SK-N-SH (cell line): ENCODE data around the gene ZNF516. TPM values are rescaled to one million over a fixed set of nuclear protein-coding genes. Genes with fewer than 3 reads are reported as not detected.

Experiments
- CTCF ChIA-PET: fragments of 300-600, 350-600 bp; formaldehyde crosslinking; extraction: SDS; loops from one replicate; lab custom pipeline; 2021; lab: Yijun Ruan, JAX
- POLR2A ChIA-PET: fragments of 350-600 bp; sonication (Branson Sonifier 250); formaldehyde crosslinking; extraction: SDS; loops from one replicate; lab custom pipeline; 2020; ENCODE audit warnings: antibody characterized with exemption, inconsistent platforms; lab: Yijun Ruan, JAX
- DNase-seq: peaks from one replicate; pipeline ENCODE4 v3.0.0; 2012
- H2AFZ ChIP-seq: fragments of 200-600 bp; sonication (generic); 2 replicates; pipeline ENCODE4 v1.8.1; 2016; ENCODE audit warnings: antibody characterized with exemption, mild to moderate bottlenecking, low read depth
- H3F3A ChIP-seq: fragments of 200-600 bp; sonication (generic); replicated peaks from 2 replicates; pipeline ENCODE3; 2016; ENCODE audit warnings: antibody characterized with exemption, mild to moderate bottlenecking; ENCODE audit not compliant: insufficient read depth
- H3K27ac ChIP-seq, 2 experiments: fragments of 200-500 bp in 1 of 2; fragments of 200-600 bp in 1 of 2; sonication (Bioruptor generic) in 1 of 2; sonication (generic), shearing (Covaris generic) in 1 of 2; 2 replicates each; pipeline versions ENCODE4 v1.5.1 to v1.6.1; 2014 to 2016; ENCODE audit warnings: low read depth in 2 of 2, inconsistent platforms in 1 of 2, low read length in 1 of 2, mild to moderate bottlenecking in 1 of 2, mixed read lengths in 1 of 2
- H3K27me3 ChIP-seq: fragments of 200-600 bp; sonication (generic), shearing (Covaris generic); 2 replicates; pipeline ENCODE4 v1.6.1; 2016; ENCODE audit warnings: mixed run types; ENCODE audit not compliant: insufficient read depth
- H3K36me3 ChIP-seq, 2 experiments: fragments of 200-500 bp in 1 of 2; fragments of 200-600 bp in 1 of 2; sonication (Bioruptor generic) in 1 of 2; sonication (generic) in 1 of 2; replicated peaks in 1 of 2; 2 replicates each; pipeline versions ENCODE3 to v1.5.1; 2014 to 2016; ENCODE audit warnings: low read length in 1 of 2, mild to moderate bottlenecking in 1 of 2; ENCODE audit not compliant: insufficient read depth in 2 of 2, control insufficient read depth in 1 of 2
- H3K4me1 ChIP-seq, 2 experiments: fragments of 200-500 bp in 1 of 2; fragments of 200-600 bp in 1 of 2; sonication (Bioruptor generic) in 1 of 2; sonication (generic), shearing (Covaris generic) in 1 of 2; 2 replicates each; pipeline versions ENCODE4 v1.5.1 to v1.6.1; 2014 to 2016; ENCODE audit warnings: low read depth in 1 of 2, low read length in 1 of 2, mixed run types in 1 of 2; ENCODE audit not compliant: insufficient read depth in 2 of 2, control insufficient read depth in 1 of 2
- H3K4me2 ChIP-seq: fragments of 200-600 bp; sonication (generic), shearing (Covaris generic); 2 replicates; pipeline ENCODE4 v1.6.1; 2017; ENCODE audit warnings: mixed run types
- H3K4me3 ChIP-seq, 2 experiments: fragments of 200-500 bp in 1 of 2; fragments of 200-600 bp in 1 of 2; sonication (Bioruptor generic) in 1 of 2; sonication (generic), shearing (Covaris generic) in 1 of 2; 2 replicates each; pipeline versions ENCODE4 v1.5.1 to v1.8.1; 2014 to 2016; ENCODE audit warnings: low read depth in 2 of 2, inconsistent platforms in 1 of 2, low read length in 1 of 2, mild to moderate bottlenecking in 1 of 2, mixed read lengths in 1 of 2, moderate library complexity in 1 of 2
- H3K79me2 ChIP-seq: fragments of 200-600 bp; sonication (generic); 2 replicates; pipeline ENCODE4 v1.8.1; 2017; ENCODE audit warnings: mild to moderate bottlenecking; ENCODE audit not compliant: insufficient read depth
- H3K9ac ChIP-seq: fragments of 200-600 bp; sonication (generic); 2 replicates; pipeline ENCODE4 v1.6.1; 2017; ENCODE audit warnings: mixed run types
- H3K9me2 ChIP-seq: fragments of 200-600 bp; sonication (generic); 2 replicates; pipeline ENCODE4 v1.6.1; 2017; ENCODE audit warnings: mixed run types
- H3K9me3 ChIP-seq: fragments of 200-600 bp; sonication (generic); 2 replicates; pipeline ENCODE4 v1.6.1; 2017; ENCODE audit warnings: mixed run types, mild to moderate bottlenecking, moderate library complexity
- H4K20me1 ChIP-seq: fragments of 200-600 bp; sonication (generic); 2 replicates; pipeline ENCODE4 v1.6.1; 2017; ENCODE audit warnings: mild to moderate bottlenecking, mixed run types; ENCODE audit not compliant: insufficient read depth
- FOXJ3 ChIP-seq: sonication (generic); formaldehyde crosslinking; IDR thresholded peaks from 2 replicates; pipeline ENCODE4 v1.5.1; 2020; ENCODE audit warnings: mild to moderate bottlenecking, missing genetic modification reagents
- GABPA ChIP-seq: IDR thresholded peaks from 2 replicates; pipeline ENCODE4 v1.4.0; 2012; ENCODE audit warnings: low read depth, mild to moderate bottlenecking
- MAX ChIP-seq: IDR thresholded peaks from 2 replicates; pipeline ENCODE4 v1.4.0; 2012; ENCODE audit warnings: low read depth
- RAD21 ChIP-seq: IDR thresholded peaks from 2 replicates; pipeline ENCODE4 v1.6.1; 2012; ENCODE audit warnings: mild to moderate bottlenecking, low read length
- RCOR1 ChIP-seq: fragments of 150-350 bp; IDR thresholded peaks from 2 replicates; pipeline ENCODE4 v1.6.1; 2017; ENCODE audit warnings: antibody characterized with exemption, low read length
- RXRA ChIP-seq: IDR thresholded peaks from 2 replicates; pipeline ENCODE4 v1.4.0; 2012; ENCODE audit warnings: low read depth, mild to moderate bottlenecking, borderline replicate concordance
- SMC3 ChIP-seq: IDR thresholded peaks from 2 replicates; pipeline ENCODE4 v1.6.1; 2012; ENCODE audit warnings: low read depth, low read length, improper control_type of control experiment
- TAF1 ChIP-seq: IDR thresholded peaks from 2 replicates; pipeline ENCODE4 v1.6.1; 2012; ENCODE audit warnings: low read depth, mild to moderate bottlenecking, low read length, moderate library complexity, borderline replicate concordance
- WGBS: methylation state at CpG from one replicate; pipeline ENCODE4 v1.1.6; 2017; ENCODE audit warnings: low lambda C conversion rate; 5-methylcytosine and 5-hydroxymethylcytosine counted together
- polyA plus RNA-seq, 3 experiments: library from polyadenylated mRNA; depleted of rRNA; stranded (reverse); fragments of >200 nt; gene quantifications; 2 replicates each; pipeline ENCODE4 v1.2.3, GENCODE V29; 2012
- TF ChIP-seq, protein P1 (sequence below): IDR thresholded peaks from 2 replicates; pipeline ENCODE4 v1.4.0; 2012; ENCODE audit warnings: low read depth, borderline replicate concordance

The ZNF516 gene
- polyA plus RNA-seq, 1 of the 3 experiments (the other 2 are of a cell fraction), result 4.4 TPM

GRCh38 chr18:76496194-76496890 is 1.3 kb upstream of the ZNF516 start:
- H2AFZ ChIP-seq, result no peak overlapping the region
- no peaks in the 10 kb centered on the region for H3K79me2 ChIP-seq
- TF ChIP-seq SMC3 (no peak), RXRA (no peak), MAX (no peak), RCOR1 (no peak), FOXJ3 (no peak), GABPA (no peak), RAD21 (no peak)
- TF ChIP-seq, protein P1, sequence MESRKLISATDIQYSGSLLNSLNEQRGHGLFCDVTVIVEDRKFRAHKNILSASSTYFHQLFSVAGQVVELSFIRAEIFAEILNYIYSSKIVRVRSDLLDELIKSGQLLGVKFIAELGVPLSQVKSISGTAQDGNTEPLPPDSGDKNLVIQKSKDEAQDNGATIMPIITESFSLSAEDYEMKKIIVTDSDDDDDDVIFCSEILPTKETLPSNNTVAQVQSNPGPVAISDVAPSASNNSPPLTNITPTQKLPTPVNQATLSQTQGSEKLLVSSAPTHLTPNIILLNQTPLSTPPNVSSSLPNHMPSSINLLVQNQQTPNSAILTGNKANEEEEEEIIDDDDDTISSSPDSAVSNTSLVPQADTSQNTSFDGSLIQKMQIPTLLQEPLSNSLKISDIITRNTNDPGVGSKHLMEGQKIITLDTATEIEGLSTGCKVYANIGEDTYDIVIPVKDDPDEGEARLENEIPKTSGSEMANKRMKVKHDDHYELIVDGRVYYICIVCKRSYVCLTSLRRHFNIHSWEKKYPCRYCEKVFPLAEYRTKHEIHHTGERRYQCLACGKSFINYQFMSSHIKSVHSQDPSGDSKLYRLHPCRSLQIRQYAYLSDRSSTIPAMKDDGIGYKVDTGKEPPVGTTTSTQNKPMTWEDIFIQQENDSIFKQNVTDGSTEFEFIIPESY, result no peak
- H3F3A ChIP-seq, result peaks cover 16% of the 10 kb centered on the region
- H4K20me1 ChIP-seq, result no peaks in the 10 kb centered on the region
- 56% methylated on average over 19 of the region's 48 CpGs for WGBS
- H3K9me2 ChIP-seq, result no peaks in the 10 kb centered on the region
- CTCF ChIA-PET, result interaction anchor here (1.5 kb wide), 1 partner anchor 33 kb away, joined by 3 read pairs; no protein-coding TSS in a partner anchor
- no peaks in the 10 kb centered on the region for H3K36me3 ChIP-seq
- H3K4me3 ChIP-seq, result peak overlapping the region in 1 of 2 experiments; percentile 62; a peak in 2 of 4 replicates
- H3K9ac ChIP-seq, result no peak overlapping the region
- POLR2A ChIA-PET, result no interaction called here
- peak; percentile 67 for DNase-seq
- no peaks in the 10 kb centered on the region for H3K9me3 ChIP-seq
- peaks cover 0 to 11% of the 10 kb centered on the region in 2 experiments; a peak in 1 of 4 replicates for H3K4me1 ChIP-seq
- no peak overlapping the region for H3K4me2 ChIP-seq
- H3K27me3 ChIP-seq, result no peaks in the 10 kb centered on the region; the same call in 1 of the 2 replicates
- peak overlapping the region in 1 of 2 experiments; percentile 67; a peak in 1 of 4 replicates for H3K27ac ChIP-seq

DNA sequence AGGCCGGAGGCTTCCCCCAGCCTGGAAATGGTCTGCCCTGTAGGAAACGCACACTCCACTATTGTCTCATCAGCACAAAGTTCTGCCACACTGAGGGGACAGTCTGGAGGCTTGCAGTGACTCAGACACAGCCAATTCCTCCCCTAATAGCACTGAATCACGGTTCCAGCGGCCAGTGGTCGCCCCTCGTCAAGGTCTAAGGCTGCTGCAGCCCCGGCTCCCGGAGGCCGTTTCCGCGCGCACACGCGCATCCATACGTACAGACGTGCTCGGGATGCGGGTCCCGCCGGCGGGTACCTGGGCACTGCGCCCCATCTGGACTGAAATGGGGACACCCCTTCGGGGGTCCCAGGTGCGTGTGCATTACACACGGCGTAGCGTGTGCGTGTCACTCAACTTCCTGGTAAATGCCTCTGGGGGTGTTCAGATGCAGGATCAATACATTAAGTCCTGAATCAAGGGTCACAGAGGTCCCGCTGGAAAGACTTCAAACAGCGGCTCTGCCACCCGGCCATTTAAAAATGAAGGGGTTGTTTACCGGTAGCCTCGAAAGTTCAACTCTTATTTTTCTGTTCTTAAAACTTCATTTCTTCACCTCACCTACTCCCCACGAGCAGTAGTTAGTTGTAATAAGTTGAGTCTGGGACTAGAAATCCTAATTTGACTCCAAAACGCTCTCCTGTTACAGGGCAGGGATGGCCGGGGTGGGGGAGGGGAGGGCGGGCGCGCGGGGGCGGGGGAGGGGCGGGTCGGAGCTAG is 572 bp upstream of the ZNF516 start:
- Histone ChIP-seq H3K4me3 (peak overlapping the region; percentile 58 to 62), H3K27me3 (no peaks in the 10 kb centered on the region; the same call in 1 of the 2 replicates), H3K9me3 (no peaks in the 10 kb centered on the region), H3K79me2 (no peaks in the 10 kb centered on the region), H3K9ac (peak overlapping the region; percentile 16; the same call in 1 of the 2 replicates), H4K20me1 (no peaks in the 10 kb centered on the region), H3K4me1 (peaks cover 0 to 11% of the 10 kb centered on the region in 2 experiments; a peak in 1 of 4 replicates), H3F3A (peaks cover 16% of the 10 kb centered on the region), H3K36me3 (no peaks in the 10 kb centered on the region), H2AFZ (no peak overlapping the region; the same call in 1 of the 2 replicates), H3K4me2 (peak overlapping the region; percentile 81), H3K27ac (peak overlapping the region in 1 of 2 experiments; percentile 81; a peak in 2 of 4 replicates), H3K9me2 (no peaks in the 10 kb centered on the region)
- POLR2A ChIA-PET, result interaction anchor here (1.1 kb wide), 1 partner anchor 29 kb away, joined by 4 read pairs; no protein-coding TSS in a partner anchor
- WGBS, result 0% methylated on average over 15 of the region's 43 CpGs
- no peak for TF ChIP-seq FOXJ3
- peak; percentile 33; the same call in 1 of the 2 replicates for TF ChIP-seq TAF1
- CTCF ChIA-PET, result no interaction called here
- DNase-seq, result peak; percentile 59
